Heart right ventricle (tissue), 16 donors: Measurements from ENCODE around the gene C17orf67. TPM values are rescaled to one million over a fixed set of nuclear protein-coding genes. Genes with fewer than 3 reads are reported as not detected.

ENCODE experiments used
- ATAC-seq, 8 donors: fragments of 200-7000 bp; cut with Tn5 transposase; one replicate each; pipeline ENCODE4 v1.9.1; 2020; ENCODE audit warnings: mild to moderate bottlenecking in 8 of 8, moderate library complexity in 8 of 8, moderate number of reproducible peaks in 1 of 8
- DNase-seq, 2 donors: peaks; one replicate each; pipeline ENCODE4 v3.0.0-alpha.2; 2020
- H3K27ac ChIP-seq, 10 donors: fragments of 200-600 bp; sonication (generic) in 2 of 10; one replicate each; pipeline versions ENCODE4 v1.5.0 to v1.8.0; 2020 to 2022; ENCODE audit warnings: mild to moderate bottlenecking in 3 of 10
- H3K27me3 ChIP-seq, 7 donors: fragments of 200-600 bp; one replicate each; pipeline ENCODE4 v1.8.0; 2021 to 2022; ENCODE audit warnings: mild to moderate bottlenecking in 2 of 7
- H3K36me3 ChIP-seq, 9 donors: fragments of 200-600 bp; sonication (generic) in 1 of 9; one replicate each; pipeline versions ENCODE4 v1.5.0 to v1.8.0; 2020 to 2022; ENCODE audit warnings: mild to moderate bottlenecking in 2 of 9
- H3K4me1 ChIP-seq, 9 donors: fragments of 200-600 bp; sonication (generic) in 1 of 9; one replicate each; pipeline versions ENCODE4 v1.5.0 to v1.8.0; 2020 to 2022; ENCODE audit warnings: mild to moderate bottlenecking in 4 of 9
- H3K4me3 ChIP-seq, 10 donors: fragments of 200-600 bp; sonication (generic) in 2 of 10; one replicate each; pipeline versions ENCODE4 v1.5.0 to v1.8.0; 2020 to 2022; ENCODE audit warnings: mild to moderate bottlenecking in 7 of 10, moderate library complexity in 2 of 10
- H3K9me3 ChIP-seq, 11 donors: fragments of 200-600 bp in 10 of 11; sonication (generic) in 2 of 11; one replicate each; pipeline versions ENCODE4 v1.5.0 to v1.8.0; 2013 to 2022; ENCODE audit warnings: mild to moderate bottlenecking in 2 of 11, control low read depth in 1 of 11, moderate library complexity in 1 of 11
- CTCF ChIP-seq, 9 donors: fragments of 200-600 bp; sonication (generic) in 2 of 9; IDR thresholded peaks; one replicate each; pipeline versions ENCODE4 v1.5.0 to v1.8.0; 2021 to 2022; ENCODE audit warnings: antibody characterized with exemption in 9 of 9, mild to moderate bottlenecking in 5 of 9, moderate library complexity in 1 of 9
- WGBS, 2 donors: extraction: QIAGEN DNeasy Blood & Tissue Kit; methylation state at CpG; one replicate each; pipeline ENCODE4 v1.1.7; 2013; ENCODE audit warnings: inconsistent platforms in 1 of 2; 5-methylcytosine and 5-hydroxymethylcytosine counted together
- intact Hi-C, 10 donors: fragments of 100-400 bp; cut with DNase I; formaldehyde crosslinking; loops; one replicate each; pipeline versions ENCODE4 v1.11.1 to v1.14.2; 2022
- polyA plus RNA-seq, 2 donors: library from polyadenylated mRNA; stranded (reverse); fragments of 200-250 nt; gene quantifications; one replicate each; pipeline ENCODE4 v1.2.3, GENCODE V29; 2013
- total RNA-seq, 10 donors: library from RNA; stranded (reverse); fragmentation: NEBNext Ultra II Directional in 3 of 10; extraction: Animal tissue kit (Norgen Biotek cat#: 25700) in 3 of 10; gene quantifications; one replicate each; pipeline versions ENCODE4 v1.2.1 to v1.2.4, GENCODE V29; 2021 to 2023
- donor health status: Arrhythmogenic right ventricular cardiomyopathy.
- donor health status: ischemic (EF 13 %, LVEDD 7.1; RV severe dilation, severe dysfunction).
- donor health status: healthy with polysubstance abuse.
- donor health status: DM: no; HTN: yes; CAD: no.
- donor health status: DM: no; HTN: no; CAD: no.
- donor health status: ischemic (EF 25% LVEDD 6.9; RV normal size, moderate dysfunction).
- donor health status: ischemic (EF 25% LVEDD 5.7; RV mildly dilated, moderate dysfunction).
- donor health status: healthy.
- donor health status: DM: yes; HTN: yes; CAD: no.
- donor health status: Ischemic cardiomyopathy.
- donor health status: ischemic (EF 35%, LVEDD 5.7; RV mildly dilated, moderate dysfunction).
- donor health status: nonischemic (EF 11% LVEDD 7.7; RV severe dilation, severe dysfunction).
- donor health status: DM: yes; HTN: yes; CAD: no.
- donor health status: PGD.
- donor health status: ischemic (EF 29% LVEDD 5.4; RV normal size, mild dysfunction).
- donor health status: nonischemic (EF 23%, LVEDD 6.1; RV moderate dilation, normal function).

The C17orf67 gene
- total and polyA plus RNA-seq, 12 donors, result 0.23 to 2.2 (median 0.91) TPM

GRCh38 chr17:56771563-56771962 is 62.2 kb downstream of the C17orf67 start:
- DNase-seq, result no peak
- TF ChIP-seq CTCF (IDR thresholded peaks at IDR 0.05), result no peak
- Histone ChIP-seq H3K27me3 (peaks cover 0 to 25% (median 5%) of the 10 kb centered on the region in 7 donors), H3K9me3 (no peaks in the 10 kb centered on the region), H3K4me3 (no peak overlapping the region), H3K4me1 (no peaks in the 10 kb centered on the region), H3K36me3 (no peaks in the 10 kb centered on the region), H3K27ac (no peak overlapping the region)
- no peak for ATAC-seq
- intact Hi-C loops, result loop anchor here in 1 of 10 donors (10.0 kb wide), 1 partner anchor 177 kb away; the partner anchor contains the start of gene NOG
- WGBS, 2 donors, result 84 to 88% methylated on average over 2 of the region's 2 CpGs

- H3K27me3 ChIP-seq, result peaks cover 0 to 25% (median 5%) of the 10 kb centered on the region in 7 donors
- no peaks in the 10 kb centered on the region for H3K36me3 ChIP-seq
- H3K27ac ChIP-seq, result no peak overlapping the region
- ATAC-seq, result no peak
- no peaks in the 10 kb centered on the region for H3K4me1 ChIP-seq
- H3K9me3 ChIP-seq, result no peaks in the 10 kb centered on the region
- DNase-seq, result no peak
- intact Hi-C loops, result loop anchor here in 1 of 10 donors (10.0 kb wide), 1 partner anchor 176 kb away; the partner anchor contains the start of gene NOG
- TF ChIP-seq CTCF (IDR thresholded peaks at IDR 0.05), result no peak
- no peak overlapping the region for H3K4me3 ChIP-seq
These were observed 63.3 kb downstream of the C17orf67 start for GRCh38 chr17:56770427-56770826.

- DNase-seq (no peak), ATAC-seq (no peak)
- intact Hi-C loops, result no loop called here
- Histone ChIP-seq H3K27me3 (peaks cover 0 to 10% (median 5%) of the 10 kb centered on the region in 7 donors), H3K4me1 (no peaks in the 10 kb centered on the region), H3K27ac (no peak overlapping the region), H3K4me3 (no peak overlapping the region), H3K9me3 (no peaks in the 10 kb centered on the region), H3K36me3 (no peaks in the 10 kb centered on the region)
- TF ChIP-seq CTCF (IDR thresholded peaks at IDR 0.05), result no peak
- 93 to 96% methylated on average over 4 of the region's 4 CpGs for WGBS, 2 donors
These were observed 68.3 kb downstream of the C17orf67 start for GRCh38 chr17:56765449-56765848.

GRCh38 chr17:56762988-56763387 is 70.7 kb downstream of the C17orf67 start:
- no peak overlapping the region for H3K27ac ChIP-seq
- peaks cover 0 to 10% (median 5%) of the 10 kb centered on the region in 7 donors for H3K27me3 ChIP-seq
- no peaks in the 10 kb centered on the region for H3K9me3 ChIP-seq
- no peak for DNase-seq
- no peaks in the 10 kb centered on the region for H3K36me3 ChIP-seq
- no peak overlapping the region for H3K4me3 ChIP-seq
- H3K4me1 ChIP-seq, result no peaks in the 10 kb centered on the region
- TF ChIP-seq CTCF (IDR thresholded peaks at IDR 0.05), result no peak
- intact Hi-C loops, result no loop called here
- 63 to 66% methylated on average over 1 of the region's 1 CpG for WGBS, 2 donors
- no peak for ATAC-seq
